Fibroblast of peridontal ligament (primary cell): ENCODE data around the gene PAQR6.
A peak's percentile ranks its signal among the peaks of the same experiment; 100 is the strongest.

Experiments used
- DNase-seq: peaks from one replicate; pipeline ENCODE4 v3.0.0-alpha.2; 2010; ENCODE audit errors: extremely low read depth

The PAQR6 gene

DNA sequence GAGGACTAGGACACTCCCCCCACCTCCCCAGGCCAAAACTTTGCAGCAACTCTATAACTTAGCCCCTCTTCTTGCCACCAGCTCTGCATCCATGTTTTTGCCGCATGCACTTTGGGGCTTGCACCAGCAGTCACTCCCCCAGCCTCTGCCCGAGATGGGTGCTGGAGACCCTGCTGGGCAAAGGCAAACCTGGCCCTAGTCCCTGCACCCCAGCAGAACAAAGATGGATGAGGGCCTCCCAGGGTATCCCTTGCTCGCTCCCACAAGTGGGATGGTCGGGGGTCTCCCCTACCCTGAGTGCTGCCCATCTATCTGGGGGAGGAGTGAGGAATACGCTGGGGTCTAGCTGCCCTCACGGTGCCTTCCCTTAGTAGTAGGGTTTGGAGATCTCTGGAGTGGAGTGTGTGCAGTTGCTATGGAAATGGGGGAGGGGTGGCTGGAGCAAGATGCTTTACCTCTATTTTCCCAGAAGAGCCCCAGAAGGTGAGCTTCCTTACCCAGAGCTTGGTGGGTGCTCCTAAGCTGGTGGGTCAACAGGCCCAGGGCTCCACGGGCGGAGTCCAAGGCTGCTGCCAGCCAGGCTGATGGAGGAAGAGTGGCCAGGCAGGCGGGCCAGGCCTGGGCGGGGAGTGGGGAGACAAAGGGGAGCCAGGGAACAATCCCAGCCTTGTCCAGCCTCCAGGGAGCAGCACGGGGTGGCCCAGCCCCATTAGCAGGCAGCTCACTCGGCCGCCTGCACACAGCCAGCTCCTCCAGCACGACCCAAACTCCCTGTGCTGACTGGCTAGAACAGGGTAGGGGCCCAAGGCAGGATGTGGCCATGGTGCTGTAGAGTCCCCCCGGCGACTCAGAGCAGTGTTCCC lies at the start of gene PAQR6:
TSS of gene PAQR6 (minus strand) at position 597 of the 863 bp plus-strand sequence. CDS start 1,325 bp downstream, outside the sequence.
- DNase-seq: no peak

GRCh38 chr1:156295391-156295947 lies 47.6 kb upstream of the PAQR6 start, which contains the start of gene GLMP:
Gene GLMP (minus strand): TSS chr1:156295679. CDS start chr1:156295645, 34 bp downstream.
- DNase-seq: peak; percentile 75

DNA sequence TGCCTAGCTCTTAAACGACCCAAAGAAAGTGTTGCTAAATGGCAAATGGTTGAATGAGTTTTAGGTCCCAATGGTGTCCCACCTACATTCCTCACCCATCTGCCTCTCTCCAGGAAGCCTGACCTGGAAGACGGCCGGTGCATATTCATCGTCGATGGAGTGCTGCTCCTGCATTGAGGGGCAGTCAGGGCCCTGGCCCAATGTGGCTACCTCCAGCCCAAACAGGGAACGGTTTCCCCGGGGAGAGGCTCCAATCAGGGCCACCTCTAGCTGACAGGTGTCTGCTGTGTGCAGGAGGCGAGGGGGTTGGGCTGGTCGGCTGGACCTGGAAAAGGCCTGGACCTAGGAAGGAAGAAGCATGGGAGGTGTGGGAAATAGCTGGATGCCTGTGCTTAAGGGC lies 46.0 kb upstream of the PAQR6 start:
- no peak for DNase-seq

DNA sequence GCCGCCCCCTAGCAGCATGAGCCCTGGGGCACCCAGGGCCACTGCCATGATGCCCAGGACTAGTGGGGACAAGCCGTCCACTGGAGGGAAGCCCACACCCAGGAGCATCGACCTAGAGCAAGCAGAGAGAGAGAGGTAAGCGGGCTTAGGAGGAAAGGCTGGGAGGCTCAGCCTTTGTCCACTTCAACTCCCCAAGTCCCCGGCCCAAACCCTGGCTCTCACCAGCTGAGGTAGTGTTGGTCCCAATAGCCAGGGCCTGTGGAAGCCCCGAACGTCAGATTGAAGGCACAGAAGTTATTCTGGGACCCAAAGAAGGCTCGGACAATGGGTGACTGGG lies 45.2 kb upstream of the PAQR6 start:
- DNase-seq: no peak

DNA sequence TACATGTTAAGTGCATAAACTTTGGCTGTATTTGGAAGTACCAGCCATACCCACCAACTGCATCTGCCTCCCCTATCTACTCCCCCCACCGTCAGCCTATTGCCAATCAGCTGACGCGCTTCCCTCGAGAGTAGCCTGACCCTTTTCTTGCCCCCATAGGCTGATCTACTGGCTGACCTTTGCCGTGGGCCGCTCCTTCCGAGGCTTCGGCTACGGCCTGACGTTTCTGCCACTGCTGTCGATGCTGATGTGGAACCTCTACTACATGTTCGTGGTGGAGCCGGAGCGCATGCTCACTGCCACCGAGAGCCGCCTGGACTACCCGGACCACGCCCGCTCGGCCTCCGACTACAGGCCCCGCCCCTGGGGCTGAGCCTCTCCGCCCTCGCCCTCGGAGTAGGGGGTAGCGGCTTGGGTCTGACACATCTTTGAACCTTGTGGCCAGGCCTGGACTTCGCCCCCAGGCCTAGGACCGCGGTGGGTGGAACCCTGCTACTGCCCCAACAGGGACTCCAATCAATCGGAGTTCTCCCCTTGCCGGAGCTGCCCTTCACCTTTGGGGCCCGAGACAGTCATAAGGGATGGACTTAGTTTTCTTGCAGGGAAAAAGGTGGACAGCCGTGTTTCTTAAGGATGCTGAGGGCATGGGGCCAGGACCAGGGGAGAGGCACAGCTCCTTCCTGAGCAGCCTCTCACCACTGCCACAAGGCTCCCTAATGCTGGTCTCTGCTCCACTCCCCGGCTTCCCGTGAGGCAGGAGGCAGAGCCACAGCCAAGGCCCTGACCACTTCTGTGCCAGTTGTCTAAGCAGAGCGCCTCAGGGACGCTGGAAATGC lies 43.6 kb upstream of the PAQR6 start:
- DNase-seq: peak; percentile 79

- no peak for DNase-seq
Measured at GRCh38 chr1:156289857-156290256, 42.0 kb upstream of the PAQR6 start.

GRCh38 chr1:156286061-156286460 lies 38.2 kb upstream of the PAQR6 start:
- no peak for DNase-seq

DNA sequence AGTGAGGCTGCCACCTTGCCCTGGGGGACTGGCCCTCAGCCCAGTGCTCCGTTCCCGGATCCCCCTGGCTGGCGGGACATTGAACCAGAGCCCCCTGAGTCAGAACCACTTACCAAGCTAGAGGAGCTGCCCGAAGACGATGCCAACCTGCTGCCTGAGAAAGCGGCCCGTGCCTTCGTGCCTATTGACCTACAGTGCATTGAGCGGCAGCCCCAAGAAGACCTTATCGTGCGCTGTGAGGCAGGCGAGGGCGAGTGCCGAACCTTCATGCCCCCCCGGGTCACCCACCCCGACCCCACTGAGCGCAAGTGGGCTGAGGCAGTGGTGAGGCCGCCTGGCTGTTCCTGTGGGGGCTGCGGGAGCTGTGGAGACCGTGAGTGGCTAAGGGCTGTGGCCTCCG lies 37.6 kb upstream of the PAQR6 start:
- DNase-seq: no peak

GRCh38 chr1:156284757-156285156 lies 36.9 kb upstream of the PAQR6 start:
- DNase-seq: no peak

GRCh38 chr1:156284112-156284511 lies 36.3 kb upstream of the PAQR6 start, which contains the start of gene TMEM79:
Gene TMEM79 (plus strand): TSS chr1:156284325. CDS start chr1:156285227, 902 bp downstream.
- DNase-seq: no peak

- no peak for DNase-seq
Measured at GRCh38 chr1:156283521-156283920, 35.7 kb upstream of the PAQR6 start.

DNA sequence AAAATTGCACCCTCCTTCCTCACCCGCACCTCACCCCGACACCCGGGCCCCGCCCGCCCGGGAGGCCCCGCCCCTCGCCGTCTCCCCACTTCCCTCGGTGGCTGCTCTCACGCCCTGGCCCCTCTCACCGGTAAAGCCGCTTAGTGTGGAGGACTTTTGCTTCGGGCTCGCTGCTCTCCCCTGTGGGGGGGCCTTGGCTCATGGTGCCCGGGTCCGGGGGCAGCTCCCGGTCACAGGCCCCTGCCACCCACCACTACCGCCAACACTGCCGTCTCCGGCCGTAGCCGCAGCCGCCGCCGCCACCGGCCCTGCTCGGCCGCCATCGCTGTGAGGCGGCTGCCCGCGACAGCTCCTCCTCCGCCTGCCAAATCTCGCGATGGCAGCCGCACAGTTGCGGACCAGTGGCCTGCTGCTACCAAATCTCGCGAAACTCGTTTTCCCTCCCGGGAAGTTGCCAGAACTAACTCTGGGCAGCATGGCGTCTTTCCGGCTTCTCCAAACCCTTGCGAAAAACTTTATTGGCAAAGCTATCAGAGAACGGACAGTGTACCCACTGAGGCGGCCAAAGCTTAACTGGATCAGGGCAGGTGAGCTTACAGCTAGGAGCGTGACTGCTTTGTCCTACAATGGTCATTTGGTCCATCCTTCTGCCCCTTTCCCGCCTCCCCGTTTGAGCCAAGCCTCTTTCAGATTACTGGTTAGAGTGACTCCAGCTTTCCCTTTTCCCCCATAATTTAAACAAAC lies 34.8 kb upstream of the PAQR6 start, which contains the start of gene SMG5:
TSS of gene SMG5 (minus strand) at position 347 of the 744 bp plus-strand sequence. CDS start at position 202, 145 bp downstream.
- peak; percentile 99 for DNase-seq

GRCh38 chr1:156281693-156282478 lies 34.0 kb upstream of the PAQR6 start:
- peak; percentile 12 for DNase-seq

DNA sequence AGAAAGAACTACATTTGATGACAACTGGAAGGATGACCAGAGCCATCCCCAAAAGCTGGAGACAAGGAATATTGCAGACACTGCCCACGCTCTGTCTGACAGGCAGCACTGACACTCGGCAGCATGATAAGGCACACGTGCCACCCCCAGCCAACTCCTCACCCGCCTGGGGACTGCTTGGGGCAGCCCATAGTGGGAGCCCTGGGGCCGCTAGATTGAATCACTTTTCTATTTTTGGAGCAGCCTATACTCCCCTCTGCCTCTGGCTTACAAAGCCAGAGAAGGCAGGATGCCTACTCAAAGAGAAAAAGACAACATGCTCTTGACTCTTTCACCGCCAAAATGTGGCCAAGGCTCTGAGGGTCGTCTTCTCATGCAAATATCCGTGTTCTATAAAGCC lies 33.4 kb upstream of the PAQR6 start:
- peak; percentile 47 for DNase-seq

GRCh38 chr1:156279837-156280236 lies 32.0 kb upstream of the PAQR6 start:
- DNase-seq: no peak

DNA sequence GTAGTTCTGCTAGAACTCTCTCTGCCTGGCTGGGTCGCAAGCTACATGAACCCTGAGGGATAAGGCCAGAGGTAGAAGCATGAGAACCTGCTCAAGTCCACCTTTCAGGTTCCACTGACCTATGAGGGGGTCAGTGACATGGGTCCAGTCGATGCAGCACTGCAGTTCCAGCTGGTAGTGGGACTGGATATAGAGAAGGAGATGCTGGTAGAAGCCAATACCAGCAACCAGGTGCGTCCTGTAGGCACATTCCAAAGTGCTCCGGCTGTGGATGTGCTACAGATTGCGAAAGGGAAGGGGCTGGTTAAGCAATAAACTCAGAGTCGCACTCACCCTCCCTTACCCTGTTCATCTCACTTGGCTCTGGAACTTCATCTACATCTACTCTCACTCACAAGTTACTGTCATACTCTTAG lies 29.1 kb upstream of the PAQR6 start:
- peak; percentile 17 for DNase-seq

DNA sequence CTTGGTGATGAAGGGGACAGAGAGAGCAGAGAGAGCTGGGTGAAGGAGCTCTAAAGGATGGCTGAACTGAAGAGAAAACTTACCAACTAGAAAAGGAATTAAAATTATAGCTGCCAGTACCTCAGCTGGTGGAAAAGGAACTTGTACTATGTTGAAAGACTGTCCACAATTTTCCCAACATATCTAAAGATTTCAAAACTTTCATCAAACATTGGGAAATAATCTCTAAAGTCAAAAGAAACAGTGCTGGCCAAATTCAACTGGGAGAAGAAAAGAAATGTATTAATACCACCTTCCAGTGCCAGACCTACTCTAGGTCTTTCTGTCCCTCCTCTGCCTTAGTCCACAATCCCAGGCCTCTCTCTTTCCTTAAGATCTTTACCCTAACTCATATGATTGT lies 28.7 kb upstream of the PAQR6 start:
- DNase-seq: peak; percentile 85

GRCh38 chr1:156270314-156270713 lies 22.5 kb upstream of the PAQR6 start:
- DNase-seq: no peak

DNA sequence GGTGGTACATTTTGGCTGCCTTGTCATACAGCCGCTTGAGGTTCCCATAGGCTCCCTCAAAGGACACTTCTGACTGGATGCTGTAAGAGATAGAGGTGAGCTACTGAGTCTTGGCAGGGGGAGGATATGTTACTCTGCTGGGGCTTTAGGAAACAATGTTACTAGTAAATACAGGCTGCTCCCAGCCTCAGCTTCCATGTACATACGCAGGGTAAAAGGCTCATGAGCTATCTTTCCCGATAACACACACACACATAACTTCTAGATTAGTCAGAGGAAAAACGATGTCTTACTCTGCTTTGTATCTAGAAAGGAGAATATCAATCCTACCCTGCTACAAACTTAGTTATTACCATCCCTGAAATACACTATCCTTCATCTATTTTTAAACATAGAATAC lies 20.5 kb upstream of the PAQR6 start:
- DNase-seq: no peak

DNA sequence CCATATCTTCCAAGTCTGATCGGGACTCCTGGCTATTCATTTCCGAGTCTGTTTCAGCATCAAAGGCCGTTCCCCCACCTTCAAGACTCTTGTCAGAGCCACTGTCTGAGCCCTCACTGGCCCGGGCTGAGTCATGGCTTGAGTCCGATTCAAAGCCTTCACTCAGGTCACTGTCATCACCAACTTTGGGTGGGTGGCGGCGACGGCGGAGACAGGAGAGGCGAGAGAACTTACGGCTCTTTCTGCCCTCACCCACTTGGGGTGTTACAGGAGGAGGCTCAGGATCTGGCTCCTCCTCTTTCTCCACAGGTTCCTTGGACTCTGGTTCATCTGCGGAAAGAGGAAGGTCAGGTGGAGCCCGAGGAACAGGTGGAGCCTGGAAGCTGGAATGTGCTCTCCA lies 18.2 kb upstream of the PAQR6 start:
- DNase-seq: no peak

DNA sequence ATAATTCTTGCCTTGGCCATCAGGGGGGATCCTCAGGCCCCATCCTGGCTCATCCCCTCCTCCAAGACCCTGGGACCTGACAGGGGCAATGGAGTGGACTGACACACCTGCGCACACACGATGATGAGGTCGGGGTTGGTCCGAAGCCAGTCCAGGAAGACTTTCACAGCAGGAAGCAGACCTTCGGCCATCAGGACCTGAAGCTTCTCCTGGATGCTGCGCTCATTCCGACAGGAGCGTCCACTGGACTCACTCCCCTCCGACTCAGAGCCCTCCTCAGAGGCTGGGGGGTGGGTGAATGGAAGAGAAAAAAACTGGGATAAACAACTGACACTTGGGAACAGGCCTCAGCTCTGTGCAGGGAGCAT lies 15.4 kb upstream of the PAQR6 start:
- DNase-seq: no peak
